NCI-H524 (cell line): ENCODE data around the gene HOXD9.

ENCODE experiments used
- DNase-seq, 2 experiments: peaks; one replicate each; lab custom pipeline; 2025; lab: John Stamatoyannopoulos, UW

HOXD9 gene

GRCh38 chr2:176124110-176124946, 1.8 kb downstream of the HOXD9 start:
- DNase-seq: no peak

GRCh38 chr2:176124947-176125771, 2.6 kb downstream of the HOXD9 start:
- no peak for DNase-seq

GRCh38 chr2:176125772-176126054, 3.2 kb downstream of the HOXD9 start:
- DNase-seq: no peak

GRCh38 chr2:176126929-176127773, 4.6 kb downstream of the HOXD9 start:
- DNase-seq: peak in 1 of 2 experiments; percentile 47

- no peak for DNase-seq
Measured at GRCh38 chr2:176127774-176128072, 5.2 kb downstream of the HOXD9 start.

- peak in 1 of 2 experiments; percentile 55 for DNase-seq
Measured at GRCh38 chr2:176128172-176128981, 5.9 kb downstream of the HOXD9 start.

GRCh38 chr2:176128982-176129796, 6.7 kb downstream of the HOXD9 start, which contains the start of gene HOXD8:
Gene HOXD8 (plus strand): TSS chr2:176129705. CDS start chr2:176130367, 662 bp downstream.
- peak; percentile 53 to 82 for DNase-seq

- peak in 1 of 2 experiments; percentile 57 for DNase-seq
Measured at GRCh38 chr2:176129813-176130146, 7.3 kb downstream of the HOXD9 start.

- peak in 1 of 2 experiments; percentile 59 for DNase-seq
Measured at GRCh38 chr2:176130147-176130956, 7.8 kb downstream of the HOXD9 start.

GRCh38 chr2:176130957-176131847, 8.7 kb downstream of the HOXD9 start:
- DNase-seq: no peak

GRCh38 chr2:176131848-176132158, 9.3 kb downstream of the HOXD9 start:
- DNase-seq: no peak

- DNase-seq: peak; percentile 89 to 97
Measured at GRCh38 chr2:176132205-176133171, 10.0 kb downstream of the HOXD9 start.

- DNase-seq: peak in 1 of 2 experiments; percentile 52
Measured at GRCh38 chr2:176133389-176133788, 10.9 kb downstream of the HOXD9 start.

GRCh38 chr2:176134035-176134434, 11.5 kb downstream of the HOXD9 start:
- no peak for DNase-seq

GRCh38 chr2:176135035-176135440, 12.5 kb downstream of the HOXD9 start:
- DNase-seq: peak in 1 of 2 experiments; percentile 25

GRCh38 chr2:176136374-176137251, 14.1 kb downstream of the HOXD9 start:
- DNase-seq: peak; percentile 13 to 36

- no peak for DNase-seq
Measured at GRCh38 chr2:176137252-176137580, 14.7 kb downstream of the HOXD9 start.
